Measurements from ENCODE around the gene PANK1.

DNA sequence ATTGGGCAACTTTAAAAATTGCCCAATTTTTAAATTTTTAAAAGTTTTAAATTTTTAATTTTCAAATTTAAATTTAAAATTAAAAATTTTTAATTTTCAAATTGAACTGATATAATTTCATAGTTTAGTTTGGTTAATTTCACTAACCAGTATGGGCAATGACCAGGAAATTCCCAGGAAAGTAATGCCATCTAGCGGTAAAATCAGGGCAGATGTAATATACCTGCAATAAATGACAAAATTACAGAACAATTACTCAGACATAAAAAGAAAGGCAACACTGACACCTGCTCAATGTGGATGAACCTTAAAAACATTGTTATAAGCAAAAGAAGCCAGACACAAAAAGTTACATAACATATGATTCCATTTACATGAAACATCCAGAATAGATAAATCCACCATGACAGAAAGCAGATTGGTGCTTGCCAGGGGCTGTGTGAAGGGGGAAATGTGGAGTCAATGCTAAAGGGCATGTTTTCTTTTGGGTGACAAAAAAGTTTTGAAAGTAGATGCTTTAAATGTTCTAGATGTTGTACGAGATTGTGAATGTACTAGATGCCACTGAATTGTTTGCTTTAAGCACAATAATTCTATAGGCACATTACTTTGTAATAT, 81.1 kb downstream of the PANK1 start:
- TF ChIP-seq, protein P1, sequence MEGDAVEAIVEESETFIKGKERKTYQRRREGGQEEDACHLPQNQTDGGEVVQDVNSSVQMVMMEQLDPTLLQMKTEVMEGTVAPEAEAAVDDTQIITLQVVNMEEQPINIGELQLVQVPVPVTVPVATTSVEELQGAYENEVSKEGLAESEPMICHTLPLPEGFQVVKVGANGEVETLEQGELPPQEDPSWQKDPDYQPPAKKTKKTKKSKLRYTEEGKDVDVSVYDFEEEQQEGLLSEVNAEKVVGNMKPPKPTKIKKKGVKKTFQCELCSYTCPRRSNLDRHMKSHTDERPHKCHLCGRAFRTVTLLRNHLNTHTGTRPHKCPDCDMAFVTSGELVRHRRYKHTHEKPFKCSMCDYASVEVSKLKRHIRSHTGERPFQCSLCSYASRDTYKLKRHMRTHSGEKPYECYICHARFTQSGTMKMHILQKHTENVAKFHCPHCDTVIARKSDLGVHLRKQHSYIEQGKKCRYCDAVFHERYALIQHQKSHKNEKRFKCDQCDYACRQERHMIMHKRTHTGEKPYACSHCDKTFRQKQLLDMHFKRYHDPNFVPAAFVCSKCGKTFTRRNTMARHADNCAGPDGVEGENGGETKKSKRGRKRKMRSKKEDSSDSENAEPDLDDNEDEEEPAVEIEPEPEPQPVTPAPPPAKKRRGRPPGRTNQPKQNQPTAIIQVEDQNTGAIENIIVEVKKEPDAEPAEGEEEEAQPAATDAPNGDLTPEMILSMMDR (IDR thresholded peaks at IDR 0.05; ENCODE audit: low read length) = peak; percentile 54
- no peak for TF ChIP-seq EZH2 (IDR thresholded peaks at IDR 0.05; ENCODE audit: borderline replicate concordance, low read length)

All from OCI-LY1 (cell line).